ENCODE measurements around the gene RHEBL1. TPM values are rescaled to one million over a fixed set of nuclear protein-coding genes. Genes with fewer than 3 reads are reported as not detected.

RHEBL1 gene
- total RNA-seq, 2 experiments from 2014 or later: 5.1 to 6.0 TPM

Other genes with a start within 250 kb of the RHEBL1 start
- gene DDX23, start 217.8 kb downstream of the RHEBL1 start, total RNA-seq: 10 to 100 TPM; 69.4 to 76.5 TPM
- 1 to 10 TPM; 4.8 to 5.7 TPM for gene RND1, start 204.1 kb downstream of the RHEBL1 start, total RNA-seq
- 10 to 100 TPM; 82.3 to 85.9 TPM for gene FKBP11, start 144.5 kb downstream of the RHEBL1 start, total RNA-seq
- gene ARF3, start 112.5 kb downstream of the RHEBL1 start, total RNA-seq: 10 to 100 TPM; 32.0 to 34.6 TPM
- gene WNT10B, start 98.2 kb downstream of the RHEBL1 start, total RNA-seq: 10 to 100 TPM; 10.8 TPM
- 1 to 10 TPM; 1.8 to 2.7 TPM for gene WNT1, start 91.7 kb downstream of the RHEBL1 start, total RNA-seq
- gene DDN, start 70.6 kb downstream of the RHEBL1 start, total RNA-seq: under 1 TPM; 0.30 to 0.47 TPM
- gene PRKAG1, start 51.2 kb downstream of the RHEBL1 start, total RNA-seq: 10 to 100 TPM; 34.6 to 38.2 TPM
- 100 to 1,000 TPM; 107 to 110 TPM for gene KMT2D, start 9.2 kb downstream of the RHEBL1 start, total RNA-seq
- gene DHH, start 24.8 kb upstream of the RHEBL1 start, total RNA-seq: 1 to 10 TPM in 1 of 2 experiments, under 1 TPM in 1; 0.71 to 1.1 TPM
- gene LMBR1L, start 40.9 kb upstream of the RHEBL1 start, total RNA-seq: 100 to 1,000 TPM; 401 to 418 TPM
- 100 to 1,000 TPM; 116 to 120 TPM for gene TUBA1B, start 61.4 kb upstream of the RHEBL1 start, total RNA-seq
- gene TUBA1A, start 119.1 kb upstream of the RHEBL1 start, total RNA-seq: 100 to 1,000 TPM; 295 to 305 TPM
- gene TUBA1C, start 195.1 kb upstream of the RHEBL1 start, total RNA-seq: 10 to 100 TPM; 23.4 to 28.9 TPM
- under 1 TPM in 1 of 2 experiments, not detected in 1; 0.56 TPM for gene PRPH, start 225.2 kb upstream of the RHEBL1 start, total RNA-seq